Loucy (cell line): ENCODE measurements around the gene LMO2.
A peak's percentile ranks its signal among the peaks of the same experiment; 100 is the strongest.
"Not testable (repeated sequence)": the region's sequence is repeated elsewhere in the genome, so short reads cannot be mapped to it uniquely, and the experiment has no call there.

Experiments
- H2AFZ ChIP-seq: fragments of 200-600 bp; sonication (generic); 2 replicates; pipeline ENCODE4 v1.6.0; 2016; ENCODE audit warnings: antibody characterized with exemption, mild to moderate bottlenecking, low read length, moderate library complexity
- H3F3A ChIP-seq: fragments of 200-600 bp; 2 replicates; pipeline ENCODE4 v1.6.0; 2016; ENCODE audit warnings: antibody characterized with exemption, low read depth, mild to moderate bottlenecking
- H3K27me3 ChIP-seq: fragments of 200-600 bp; sonication (generic); 2 replicates; pipeline ENCODE4 v1.6.1; 2014; ENCODE audit warnings: low read length, mild to moderate bottlenecking; ENCODE audit not compliant: insufficient read depth, poor library complexity, severe bottlenecking
- H3K36me3 ChIP-seq: fragments of 200-600 bp; sonication (generic); 2 replicates; pipeline ENCODE4 v1.6.1; 2016; ENCODE audit warnings: low read length; ENCODE audit not compliant: insufficient read depth
- H3K4me1 ChIP-seq: fragments of 200-600 bp; sonication (generic); 2 replicates; pipeline ENCODE4 v1.5.1; 2014; ENCODE audit warnings: low read length, mild to moderate bottlenecking; ENCODE audit not compliant: insufficient read depth, poor library complexity, severe bottlenecking
- H3K4me2 ChIP-seq: fragments of 200-600 bp; sonication (generic); 2 replicates; pipeline ENCODE4 v1.6.0; 2014; ENCODE audit warnings: antibody characterized with exemption, low read length, low read depth, mild to moderate bottlenecking; ENCODE audit not compliant: poor library complexity, severe bottlenecking
- H3K4me3 ChIP-seq: fragments of 200-600 bp; sonication (generic); 2 replicates; pipeline ENCODE4 v1.5.1; 2014; ENCODE audit warnings: low read length, mild to moderate bottlenecking, mixed read lengths; ENCODE audit not compliant: poor library complexity, severe bottlenecking
- H3K79me2 ChIP-seq: fragments of 200-600 bp; sonication (generic); 2 replicates; pipeline ENCODE4 v1.6.1; 2014; ENCODE audit warnings: low read length; ENCODE audit not compliant: insufficient read depth
- H3K9ac ChIP-seq: fragments of 200-600 bp; sonication (generic); 2 replicates; pipeline ENCODE4 v1.6.0; 2014; ENCODE audit warnings: mild to moderate bottlenecking, low read depth, low read length, moderate library complexity; ENCODE audit not compliant: poor library complexity, severe bottlenecking
- H3K9me2 ChIP-seq: fragments of 200-600 bp; sonication (generic); replicated peaks from 2 replicates; pipeline ENCODE4 v1.6.1; 2016; ENCODE audit warnings: low read depth, low read length, mixed read lengths
- H3K9me3 ChIP-seq: fragments of 200-600 bp; sonication (generic); 2 replicates; pipeline ENCODE4 v1.6.1; 2014; ENCODE audit warnings: mild to moderate bottlenecking, antibody characterized with exemption, low read length, low read depth; ENCODE audit not compliant: insufficient read depth
- H4K20me1 ChIP-seq: fragments of 200-600 bp; sonication (generic); 2 replicates; pipeline ENCODE4 v1.6.0; 2014; ENCODE audit warnings: antibody characterized with exemption, low read length, mild to moderate bottlenecking; ENCODE audit not compliant: insufficient read depth, poor library complexity, severe bottlenecking
- EZH2phosphoT487 ChIP-seq: fragments of 200-600 bp; IDR thresholded peaks from 2 replicates; pipeline ENCODE4 v1.6.1; 2018; ENCODE audit warnings: antibody characterized with exemption, mild to moderate bottlenecking, moderate library complexity, borderline replicate concordance
- TF ChIP-seq, protein P1 (sequence below): fragments of 200-600 bp; sonication (generic); conservative IDR thresholded peaks from 2 replicates; pipeline ENCODE4 v1.5.1; 2014; ENCODE audit warnings: mild to moderate bottlenecking, antibody characterized with exemption, low read length

LMO2 gene

GRCh38 chr11:33933602-33934001, 41.7 kb upstream of the LMO2 start:
- TF ChIP-seq EZH2phosphoT487, result no peak
- TF ChIP-seq, protein P1, sequence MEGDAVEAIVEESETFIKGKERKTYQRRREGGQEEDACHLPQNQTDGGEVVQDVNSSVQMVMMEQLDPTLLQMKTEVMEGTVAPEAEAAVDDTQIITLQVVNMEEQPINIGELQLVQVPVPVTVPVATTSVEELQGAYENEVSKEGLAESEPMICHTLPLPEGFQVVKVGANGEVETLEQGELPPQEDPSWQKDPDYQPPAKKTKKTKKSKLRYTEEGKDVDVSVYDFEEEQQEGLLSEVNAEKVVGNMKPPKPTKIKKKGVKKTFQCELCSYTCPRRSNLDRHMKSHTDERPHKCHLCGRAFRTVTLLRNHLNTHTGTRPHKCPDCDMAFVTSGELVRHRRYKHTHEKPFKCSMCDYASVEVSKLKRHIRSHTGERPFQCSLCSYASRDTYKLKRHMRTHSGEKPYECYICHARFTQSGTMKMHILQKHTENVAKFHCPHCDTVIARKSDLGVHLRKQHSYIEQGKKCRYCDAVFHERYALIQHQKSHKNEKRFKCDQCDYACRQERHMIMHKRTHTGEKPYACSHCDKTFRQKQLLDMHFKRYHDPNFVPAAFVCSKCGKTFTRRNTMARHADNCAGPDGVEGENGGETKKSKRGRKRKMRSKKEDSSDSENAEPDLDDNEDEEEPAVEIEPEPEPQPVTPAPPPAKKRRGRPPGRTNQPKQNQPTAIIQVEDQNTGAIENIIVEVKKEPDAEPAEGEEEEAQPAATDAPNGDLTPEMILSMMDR, result no peak
- Histone ChIP-seq H2AFZ (0 out of 2 replicates have a peak overlapping the region, but pooled peaks have one; percentile 7), H3K4me1 (peaks cover 41% of the 10 kb centered on the region), H3K9me2 (no peaks in the 10 kb centered on the region), H3F3A (no peaks in the 10 kb centered on the region), H3K9me3 (no peaks in the 10 kb centered on the region; the same call in 1 of the 2 replicates), H3K79me2 (no peaks in the 10 kb centered on the region), H3K4me2 (no peak overlapping the region), H3K36me3 (no peaks in the 10 kb centered on the region), H3K27me3 (no peaks in the 10 kb centered on the region), H3K9ac (no peak overlapping the region), H3K4me3 (no peak overlapping the region), H4K20me1 (no peaks in the 10 kb centered on the region)

DNA sequence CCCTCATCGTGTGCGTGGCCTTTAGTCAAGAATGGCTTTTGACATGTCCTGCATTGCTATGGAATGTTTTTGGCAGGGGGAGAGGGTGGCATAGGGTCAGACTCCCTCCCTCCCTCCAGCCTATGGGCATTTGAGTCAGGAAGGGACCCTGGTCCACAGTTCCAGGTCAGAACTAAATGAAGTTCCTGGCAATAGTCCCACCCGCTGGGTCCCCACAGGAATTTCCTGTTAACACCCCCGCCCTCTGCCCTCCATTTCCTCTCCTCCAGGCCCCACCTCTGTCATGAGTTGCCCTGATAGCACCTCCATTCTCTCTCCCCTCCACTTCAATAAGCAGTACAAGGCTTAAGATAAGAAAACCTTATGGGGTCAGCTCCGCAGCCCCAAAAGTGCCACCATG, 40.8 kb upstream of the LMO2 start:
- H2AFZ ChIP-seq, result peak overlapping the region; percentile 4; the same call in 1 of the 2 replicates
- TF ChIP-seq EZH2phosphoT487, result no peak
- TF ChIP-seq, protein P1, result no peak
- no peaks in the 10 kb centered on the region; the same call in 1 of the 2 replicates for H3K9me3 ChIP-seq
- no peaks in the 10 kb centered on the region for H3F3A ChIP-seq
- no peaks in the 10 kb centered on the region for H3K9me2 ChIP-seq
- no peak overlapping the region for H3K9ac ChIP-seq
- H4K20me1 ChIP-seq, result no peaks in the 10 kb centered on the region
- no peaks in the 10 kb centered on the region for H3K79me2 ChIP-seq
- peaks cover 41% of the 10 kb centered on the region for H3K4me1 ChIP-seq
- no peak overlapping the region for H3K4me3 ChIP-seq
- no peaks in the 10 kb centered on the region for H3K27me3 ChIP-seq
- H3K36me3 ChIP-seq, result no peaks in the 10 kb centered on the region
- peak overlapping the region; percentile 45 for H3K4me2 ChIP-seq

DNA sequence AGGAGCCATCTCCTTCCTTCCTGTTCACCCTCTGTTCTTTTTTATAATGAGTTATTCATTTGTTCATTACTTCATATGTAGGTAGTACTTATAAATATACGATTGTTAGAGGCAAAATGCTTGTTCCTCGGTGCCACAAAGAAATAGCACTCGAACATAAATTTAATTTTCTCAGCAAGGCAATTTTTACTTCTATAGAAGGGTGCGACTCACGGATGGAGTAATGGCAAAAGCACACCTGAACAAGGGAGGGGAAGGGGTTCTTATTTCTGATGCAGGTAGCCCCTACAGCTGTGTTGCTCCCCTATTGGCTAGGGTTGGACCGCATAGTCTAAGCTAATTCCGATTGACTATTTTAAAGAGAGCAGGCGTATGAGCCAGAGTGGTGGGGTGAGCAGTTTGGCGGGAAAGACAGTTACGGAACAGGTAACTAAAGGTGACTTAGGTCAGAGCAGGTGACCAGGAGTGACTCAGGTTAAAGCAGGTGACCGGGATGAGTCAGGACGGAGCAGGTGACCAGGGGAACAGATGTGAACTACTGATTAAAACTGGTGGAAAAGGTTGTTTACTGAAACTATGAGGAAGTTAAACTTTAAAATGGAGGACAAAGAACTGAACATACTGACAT, 40.0 kb upstream of the LMO2 start:
- H3F3A ChIP-seq, H3K9ac ChIP-seq, H3K9me3 ChIP-seq, H3K36me3 ChIP-seq, H4K20me1 ChIP-seq, H3K4me3 ChIP-seq, H3K4me2 ChIP-seq, H2AFZ ChIP-seq, H3K79me2 ChIP-seq, H3K27me3 ChIP-seq, H3K9me2 ChIP-seq: not testable (repeated sequence)
- peaks cover 41% of the 10 kb centered on the region for H3K4me1 ChIP-seq

DNA sequence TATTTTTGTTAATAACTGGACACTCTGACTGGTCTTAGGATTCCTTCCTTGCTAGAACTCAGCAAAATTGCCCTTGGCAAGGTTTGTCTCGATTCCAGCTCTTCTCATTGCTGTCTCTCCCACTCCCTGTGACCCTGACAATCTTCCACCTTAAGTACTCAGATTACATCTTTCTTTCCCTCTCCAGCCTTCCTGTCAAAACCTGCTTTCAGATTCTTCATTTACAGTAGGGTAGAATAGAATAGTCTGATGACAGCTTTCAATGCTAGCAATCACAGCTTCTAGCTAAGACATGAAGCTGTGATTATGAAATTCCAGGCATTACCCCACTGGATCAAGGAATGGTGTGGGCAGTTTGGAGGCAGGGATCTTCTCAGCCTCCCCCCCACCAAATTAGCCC, 39.2 kb upstream of the LMO2 start:
- H3K4me1 ChIP-seq, result peaks cover 41% of the 10 kb centered on the region
- H3K4me2 ChIP-seq, result peak overlapping the region; percentile 38
- H3K4me3 ChIP-seq, result no peak overlapping the region
- no peaks in the 10 kb centered on the region for H4K20me1 ChIP-seq
- no peaks in the 10 kb centered on the region; the same call in 1 of the 2 replicates for H3K9me3 ChIP-seq
- no peaks in the 10 kb centered on the region for H3K27me3 ChIP-seq
- peak overlapping the region; percentile 44 for H3K9ac ChIP-seq
- no peaks in the 10 kb centered on the region for H3F3A ChIP-seq
- H3K36me3 ChIP-seq, result no peaks in the 10 kb centered on the region
- no peaks in the 10 kb centered on the region for H3K79me2 ChIP-seq
- H2AFZ ChIP-seq, result peak overlapping the region; percentile 64
- no peaks in the 10 kb centered on the region for H3K9me2 ChIP-seq
- TF ChIP-seq, protein P1, result no peak
- no peak for TF ChIP-seq EZH2phosphoT487
